Astrocyte (in vitro differentiated cells and primary cell): ENCODE data around the gene SUV39H2. TPM values are rescaled to one million over a fixed set of nuclear protein-coding genes. Genes with fewer than 3 reads are reported as not detected.
A peak's percentile ranks its signal among the peaks of the same experiment; 100 is the strongest.

Source experiments
- DNase-seq: peaks from one replicate; pipeline ENCODE4 v3.0.0-alpha.2; 2010; ENCODE audit warnings: low read depth
- FAIRE-seq: peaks from 2 replicates; lab custom pipeline; 2011; peaks lifted over from hg19 to GRCh38; lab: Jason Lieb, UNC
- H2AFZ ChIP-seq: 2 replicates; pipeline ENCODE4 v1.6.0; 2012; ENCODE audit warnings: low read depth, low read length, inconsistent platforms
- H3K27ac ChIP-seq: 2 replicates; pipeline ENCODE4 v1.5.1; 2011; ENCODE audit warnings: low read depth, low read length, inconsistent platforms
- H3K27me3 ChIP-seq: 2 replicates; pipeline ENCODE4 v1.6.0; 2011; ENCODE audit warnings: low read length, inconsistent platforms; ENCODE audit not compliant: insufficient read depth
- H3K36me3 ChIP-seq: 2 replicates; pipeline ENCODE4 v1.5.1; 2011; ENCODE audit warnings: low read length, inconsistent platforms; ENCODE audit not compliant: insufficient read depth
- H3K4me1 ChIP-seq: 2 replicates; pipeline ENCODE4 v1.5.1; 2011; ENCODE audit warnings: low read length, inconsistent platforms; ENCODE audit not compliant: insufficient read depth
- H3K4me2 ChIP-seq: 2 replicates; pipeline ENCODE4 v1.6.0; 2012; ENCODE audit warnings: low read length, inconsistent platforms
- H3K4me3 ChIP-seq: 2 replicates; pipeline ENCODE4 v1.5.1; 2011; ENCODE audit warnings: low read depth, mild to moderate bottlenecking, low read length, inconsistent platforms; ENCODE audit not compliant: insufficient read depth
- H3K79me2 ChIP-seq: 2 replicates; pipeline ENCODE4 v1.6.0; 2012; ENCODE audit warnings: mild to moderate bottlenecking, low read length, inconsistent platforms; ENCODE audit not compliant: insufficient read depth
- H3K9ac ChIP-seq: 2 replicates; pipeline ENCODE4 v1.6.0; 2012; ENCODE audit warnings: mild to moderate bottlenecking, low read length, inconsistent platforms
- H3K9me3 ChIP-seq: 2 replicates; pipeline ENCODE4 v1.5.1; 2012; ENCODE audit warnings: low read depth, mild to moderate bottlenecking, low read length, inconsistent platforms; ENCODE audit not compliant: insufficient read depth
- H4K20me1 ChIP-seq: 2 replicates; pipeline ENCODE4 v1.6.0; 2012; ENCODE audit warnings: low read length, inconsistent platforms; ENCODE audit not compliant: insufficient read depth
- H3K27ac Mint-ChIP-seq: one replicate; pipeline ENCODE4 v1.8.0; 2021; ENCODE audit warnings: mild to moderate bottlenecking, mixed read lengths; ENCODE audit not compliant: unreplicated experiment
- H3K27me3 Mint-ChIP-seq: one replicate; pipeline ENCODE4 v1.8.0; 2021; ENCODE audit warnings: low read depth, mixed read lengths; ENCODE audit not compliant: unreplicated experiment
- H3K36me3 Mint-ChIP-seq: one replicate; pipeline ENCODE4 v1.8.0; 2021; ENCODE audit warnings: low read depth, mixed read lengths; ENCODE audit not compliant: unreplicated experiment
- H3K4me1 Mint-ChIP-seq: one replicate; pipeline ENCODE4 v1.8.0; 2021; ENCODE audit warnings: low read depth, mixed read lengths; ENCODE audit not compliant: unreplicated experiment
- H3K4me3 Mint-ChIP-seq: one replicate; pipeline ENCODE4 v1.8.0; 2021; ENCODE audit warnings: mild to moderate bottlenecking, moderate library complexity, mixed read lengths; ENCODE audit not compliant: unreplicated experiment
- H3K9me3 Mint-ChIP-seq: one replicate; pipeline ENCODE4 v1.8.0; 2021; ENCODE audit warnings: mild to moderate bottlenecking, mixed read lengths; ENCODE audit not compliant: unreplicated experiment
- CTCF ChIP-seq: IDR thresholded peaks from 2 replicates; pipeline ENCODE4 v1.5.1; 2011; ENCODE audit warnings: low read depth, mild to moderate bottlenecking, inconsistent platforms, low read length, moderate library complexity; ENCODE audit not compliant: insufficient read depth
- EZH2 ChIP-seq: IDR thresholded peaks from 2 replicates; pipeline ENCODE4 v1.6.1; 2012; ENCODE audit warnings: mild to moderate bottlenecking, low read length, inconsistent platforms; ENCODE audit not compliant: insufficient read depth
- total RNA-seq: library from RNA; stranded (reverse); gene quantifications from 2 replicates; pipeline ENCODE4 v1.2.1, GENCODE V29; 2021

Gene SUV39H2
- total RNA-seq, 1 donor from 2014 or later = 10.6 TPM

GRCh38 chr10:14917827-14918226 lies 39.2 kb downstream of the SUV39H2 start:
- H4K20me1 ChIP-seq = no peaks in the 10 kb centered on the region
- H3K36me3 Mint-ChIP-seq = peaks cover 39% of the 10 kb centered on the region
- peaks cover 56% of the 10 kb centered on the region for H3K36me3 ChIP-seq
- peaks cover 5% of the 10 kb centered on the region for H3K4me1 Mint-ChIP-seq
- no peaks in the 10 kb centered on the region for H3K27me3 ChIP-seq
- no peaks in the 10 kb centered on the region for H3K27me3 Mint-ChIP-seq
- H3K9me3 ChIP-seq = peaks cover 8% of the 10 kb centered on the region
- FAIRE-seq (no peak), DNase-seq (no peak)
- H2AFZ ChIP-seq = no peak overlapping the region
- H3K4me1 ChIP-seq = no peaks in the 10 kb centered on the region
- H3K27ac ChIP-seq = no peak overlapping the region
- no peak overlapping the region for H3K9ac ChIP-seq
- H3K4me2 ChIP-seq = no peak overlapping the region
- no peaks in the 10 kb centered on the region for H3K9me3 Mint-ChIP-seq
- no peak overlapping the region for H3K27ac Mint-ChIP-seq
- H3K79me2 ChIP-seq = peaks cover 3% of the 10 kb centered on the region
- no peak overlapping the region for H3K4me3 ChIP-seq
- no peak for TF ChIP-seq EZH2
- no peak for TF ChIP-seq CTCF
- no peak overlapping the region for H3K4me3 Mint-ChIP-seq

DNA sequence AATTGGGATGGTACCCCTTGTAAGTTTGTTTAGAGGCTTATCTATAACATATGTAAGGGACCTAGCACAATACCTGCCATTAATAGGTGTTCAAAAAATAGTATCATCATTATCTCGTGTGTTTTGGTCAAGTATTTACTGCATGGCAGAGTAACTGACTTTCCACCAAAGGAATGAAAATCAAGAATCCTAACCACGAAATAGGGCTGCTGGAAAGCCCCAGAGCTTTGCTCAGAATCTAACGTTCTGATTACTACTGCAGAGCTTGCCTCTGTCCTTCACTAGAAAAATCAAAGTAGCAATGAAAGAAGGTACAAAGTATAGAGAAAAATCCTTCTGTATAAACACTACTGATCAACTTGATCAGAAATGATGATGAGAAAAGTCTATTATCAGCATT lies 40.3 kb downstream of the SUV39H2 start:
- H3K4me1 Mint-ChIP-seq = peaks cover 5% of the 10 kb centered on the region
- no peaks in the 10 kb centered on the region for H3K9me3 Mint-ChIP-seq
- Histone ChIP-seq H3K4me1 (no peaks in the 10 kb centered on the region), H3K4me2 (no peak overlapping the region), H3K27me3 (no peaks in the 10 kb centered on the region), H2AFZ (no peak overlapping the region), H3K9me3 (peaks cover 8% of the 10 kb centered on the region), H3K27ac (no peak overlapping the region), H3K79me2 (peaks cover 2% of the 10 kb centered on the region), H3K36me3 (peaks cover 64% of the 10 kb centered on the region), H4K20me1 (no peaks in the 10 kb centered on the region), H3K9ac (no peak overlapping the region), H3K4me3 (no peak overlapping the region)
- peak; percentile 3 for DNase-seq
- H3K27me3 Mint-ChIP-seq = no peaks in the 10 kb centered on the region
- peaks cover 36% of the 10 kb centered on the region for H3K36me3 Mint-ChIP-seq
- FAIRE-seq = no peak
- no peak overlapping the region for H3K4me3 Mint-ChIP-seq
- TF ChIP-seq EZH2 (no peak), CTCF (no peak)
- H3K27ac Mint-ChIP-seq = no peak overlapping the region

DNA sequence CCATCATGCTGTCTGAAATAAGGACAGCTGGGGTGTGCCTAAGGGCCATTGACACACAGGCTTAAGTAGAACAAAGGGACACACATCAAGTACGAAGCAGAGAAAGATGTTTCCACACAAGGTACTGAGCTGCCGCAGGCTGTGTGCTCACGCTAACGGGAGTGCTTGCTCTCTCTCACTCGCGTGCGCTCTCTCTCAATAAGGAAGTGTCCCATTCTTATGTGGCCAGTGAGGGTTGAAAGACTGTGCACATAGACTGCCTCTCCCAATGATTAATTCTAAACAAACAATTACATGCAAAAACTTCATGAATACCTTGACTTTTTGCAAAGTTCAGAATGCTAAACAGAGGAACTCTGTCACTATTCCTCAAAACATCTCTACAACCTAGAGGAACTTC lies 45.3 kb downstream of the SUV39H2 start:
- peaks cover 54% of the 10 kb centered on the region for H3K36me3 ChIP-seq
- H3K9ac ChIP-seq = no peak overlapping the region
- H3K79me2 ChIP-seq = peaks cover 3% of the 10 kb centered on the region
- peaks cover 3% of the 10 kb centered on the region for H3K4me1 Mint-ChIP-seq
- H3K9me3 Mint-ChIP-seq = no peaks in the 10 kb centered on the region
- no peak overlapping the region for H3K27ac ChIP-seq
- H3K27ac Mint-ChIP-seq = no peak overlapping the region
- DNase-seq = no peak
- H3K9me3 ChIP-seq = no peaks in the 10 kb centered on the region
- H3K27me3 Mint-ChIP-seq = no peaks in the 10 kb centered on the region
- no peaks in the 10 kb centered on the region for H4K20me1 ChIP-seq
- no peaks in the 10 kb centered on the region for H3K27me3 ChIP-seq
- no peak overlapping the region for H3K4me2 ChIP-seq
- no peak for TF ChIP-seq CTCF
- no peak for TF ChIP-seq EZH2
- H2AFZ ChIP-seq = no peak overlapping the region
- H3K4me3 ChIP-seq = no peak overlapping the region
- no peaks in the 10 kb centered on the region for H3K4me1 ChIP-seq
- peaks cover 35% of the 10 kb centered on the region for H3K36me3 Mint-ChIP-seq
- FAIRE-seq = no peak
- no peak overlapping the region for H3K4me3 Mint-ChIP-seq
